Measurements from ENCODE around the gene RHBDF1.

Gene RHBDF1

GRCh38 chr16:74051-74746 lies 1.8 kb upstream of the RHBDF1 start:
- ChIA-PET POLR2A (interaction anchor here (1.2 kb wide), 1 partner anchor 11 kb away, joined by 4 read pairs; no protein-coding TSS in a partner anchor), CTCF (interaction anchor here (0.9 to 25.1 kb wide), 5 partner anchors 10 to 138 kb away, joined by 4 to 728 read pairs (median 20); no protein-coding TSS in a partner anchor)
- TF ChIP-seq CTCF (IDR thresholded peaks at IDR 0.05; ENCODE audit: insufficient read depth, low read length, missing control alignments), result no peak
- DNase-seq (ENCODE audit: low read depth, low spot score), result no peak
- H3K4me3 ChIP-seq (ENCODE audit: low read depth, low read length), result no peak overlapping the region

- CTCF ChIA-PET, result interaction anchor here (1.0 to 25.1 kb wide), 9 partner anchors 11 to 290 kb away, joined by 3 to 728 read pairs (median 8); partner anchors contain the start of gene HBQ1
- no peak for DNase-seq (ENCODE audit: low read depth, low spot score)
- peak overlapping the region; percentile 76 for H3K4me3 ChIP-seq (ENCODE audit: low read depth, low read length)
- POLR2A ChIA-PET, result interaction anchor here (0.7 to 2.3 kb wide), 7 partner anchors 9 to 111 kb away, joined by 3 to 10 read pairs (median 4); no protein-coding TSS in a partner anchor
- peak; percentile 3 for TF ChIP-seq CTCF (IDR thresholded peaks at IDR 0.05; ENCODE audit: insufficient read depth, low read length, missing control alignments)
Observed at GRCh38 chr16:71540-72401, 660 bp downstream of the RHBDF1 start.

GRCh38 chr16:71210-71539 lies 1.3 kb downstream of the RHBDF1 start:
- ChIA-PET CTCF (interaction anchor here (0.7 to 25.1 kb wide), 10 partner anchors 11 to 291 kb away, joined by 3 to 728 read pairs (median 8); partner anchors contain the start of gene HBQ1), POLR2A (interaction anchor here (1.2 to 2.3 kb wide), 6 partner anchors 9 to 19 kb away, joined by 3 to 10 read pairs (median 4); no protein-coding TSS in a partner anchor)
- TF ChIP-seq CTCF (IDR thresholded peaks at IDR 0.05; ENCODE audit: insufficient read depth, low read length, missing control alignments), result no peak
- H3K4me3 ChIP-seq (ENCODE audit: low read depth, low read length), result peak overlapping the region; percentile 76
- no peak for DNase-seq (ENCODE audit: low read depth, low spot score)

GRCh38 chr16:69181-69580 lies 3.2 kb downstream of the RHBDF1 start:
- no peak for DNase-seq (ENCODE audit: low read depth, low spot score)
- ChIA-PET CTCF (interaction anchor here (1.0 to 25.1 kb wide), 8 partner anchors 8 to 293 kb away, joined by 3 to 728 read pairs (median 9); partner anchors contain the start of gene HBQ1), POLR2A (interaction anchor here (1.0 to 1.5 kb wide), 2 partner anchors 16 to 25 kb away, joined by 3 to 4 read pairs; partner anchors contain the start of genes POLR3K and SNRNP25)
- no peak overlapping the region for H3K4me3 ChIP-seq (ENCODE audit: low read depth, low read length)
- no peak for TF ChIP-seq CTCF (IDR thresholded peaks at IDR 0.05; ENCODE audit: insufficient read depth, low read length, missing control alignments)

GRCh38 chr16:67884-68789 lies 4.3 kb downstream of the RHBDF1 start:
- H3K4me3 ChIP-seq (ENCODE audit: low read depth, low read length), result no peak overlapping the region
- DNase-seq (ENCODE audit: low read depth, low spot score), result no peak
- ChIA-PET POLR2A (interaction anchor here (1.5 kb wide), 1 partner anchor 15 kb away, joined by 4 read pairs; the partner anchor contains the start of genes POLR3K and SNRNP25), CTCF (interaction anchor here (1.0 to 25.1 kb wide), 7 partner anchors 9 to 294 kb away, joined by 3 to 728 read pairs (median 8); partner anchors contain the start of gene HBQ1)
- no peak for TF ChIP-seq CTCF (IDR thresholded peaks at IDR 0.05; ENCODE audit: insufficient read depth, low read length, missing control alignments)
